Measurements from ENCODE around the gene SLC45A2.

- TF ChIP-seq CTCF (IDR thresholded peaks at IDR 0.05) (no peak), POLR2A (IDR thresholded peaks at IDR 0.05) (no peak)
These were observed 2.9 kb downstream of the SLC45A2 start for GRCh38 chr5:33981408-33982162.

All from Peyer's patch (tissue), 4 donors.